Activated T-cell treated with anti-CD3 and anti-CD28 coated beads for 4 hours (primary cell): Measurements from ENCODE around the gene JAK1.
A peak's percentile ranks its signal among the peaks of the same experiment; 100 is the strongest.
"Not testable (repeated sequence)": the region's sequence is repeated elsewhere in the genome, so short reads cannot be mapped to it uniquely, and the experiment has no call there.

Source experiments
- DNase-seq: peaks from one replicate; pipeline ENCODE4 v3.0.0-alpha.2; 2020

The JAK1 gene

GRCh38 chr1:64829411-64830029, 136.8 kb downstream of the JAK1 start:
- DNase-seq = no peak

GRCh38 chr1:64828829-64829228, 137.5 kb downstream of the JAK1 start:
- no peak for DNase-seq

- DNase-seq = no peak
Observed at GRCh38 chr1:64826991-64827390, 139.4 kb downstream of the JAK1 start.

- peak; percentile 54 for DNase-seq
Observed at GRCh38 chr1:64823691-64824476, 142.5 kb downstream of the JAK1 start.

- no peak for DNase-seq
Observed at GRCh38 chr1:64822621-64823020, 143.7 kb downstream of the JAK1 start.

- DNase-seq = not testable (repeated sequence)
Observed at GRCh38 chr1:64820572-64820971, 145.8 kb downstream of the JAK1 start.

GRCh38 chr1:64817364-64817763, 149.0 kb downstream of the JAK1 start:
- DNase-seq = not testable (repeated sequence)

GRCh38 chr1:64814427-64814826, 151.9 kb downstream of the JAK1 start:
- DNase-seq = no peak

- no peak for DNase-seq
Observed at GRCh38 chr1:64811131-64811530, 155.2 kb downstream of the JAK1 start.

- no peak for DNase-seq
Observed at GRCh38 chr1:64810001-64810400, 156.3 kb downstream of the JAK1 start.

GRCh38 chr1:64809309-64809708, 157.0 kb downstream of the JAK1 start:
- DNase-seq = no peak

- no peak for DNase-seq
Observed at GRCh38 chr1:64801851-64802523, 164.4 kb downstream of the JAK1 start.

GRCh38 chr1:64798872-64799271, 167.5 kb downstream of the JAK1 start:
- DNase-seq = no peak

- no peak for DNase-seq
Observed at GRCh38 chr1:64790832-64791487, 175.4 kb downstream of the JAK1 start.
